MCF 10A (cell line): ENCODE measurements around the gene CNNM4. TPM values are rescaled to one million over a fixed set of nuclear protein-coding genes. Genes with fewer than 3 reads are reported as not detected.

Source experiments
- BruUV-seq: library from RNA; stranded (reverse); fragments of 400-500 nt; replicated peaks from 2 replicates; lab custom pipeline; 2021; lab: Mats Ljungman, UMichigan
- CTCF ChIA-PET: fragments of 300-600 bp; sonication (Branson Sonifier 250); formaldehyde crosslinking; extraction: SDS; loops from one replicate; lab custom pipeline; 2021; ENCODE audit warnings: antibody characterized with exemption, inconsistent platforms; lab: Yijun Ruan, JAX
- POLR2A ChIA-PET: fragments of 300-600, 350-650 bp; sonication (Branson Sonifier 250); formaldehyde crosslinking; extraction: SDS; loops from one replicate; lab custom pipeline; 2020; ENCODE audit warnings: antibody characterized with exemption, inconsistent platforms; lab: Yijun Ruan, JAX
- DNase-seq: peaks from one replicate; pipeline ENCODE4 v3.0.0-alpha.2; 2018; ENCODE audit not compliant: unreplicated experiment
- H3K27ac Mint-ChIP-seq: one replicate; pipeline ENCODE4 v1.8.0; 2022; ENCODE audit warnings: mild to moderate bottlenecking, low read depth, mixed read lengths; ENCODE audit not compliant: unreplicated experiment
- H3K27me3 Mint-ChIP-seq: one replicate; pipeline ENCODE4 v1.8.0; 2022; ENCODE audit warnings: mixed read lengths; ENCODE audit not compliant: insufficient read depth, unreplicated experiment
- H3K36me3 Mint-ChIP-seq: one replicate; pipeline ENCODE4 v1.8.0; 2022; ENCODE audit warnings: mild to moderate bottlenecking, moderate library complexity, mixed read lengths; ENCODE audit not compliant: insufficient read depth, unreplicated experiment
- H3K4me1 Mint-ChIP-seq: one replicate; pipeline ENCODE4 v1.8.0; 2022; ENCODE audit warnings: mixed read lengths; ENCODE audit not compliant: insufficient read depth, unreplicated experiment
- H3K4me3 Mint-ChIP-seq: one replicate; pipeline ENCODE4 v1.8.0; 2022; ENCODE audit warnings: mild to moderate bottlenecking, moderate library complexity, mixed read lengths; ENCODE audit not compliant: unreplicated experiment
- H3K9me3 Mint-ChIP-seq: one replicate; pipeline ENCODE4 v1.8.0; 2022; ENCODE audit warnings: mixed read lengths; ENCODE audit not compliant: unreplicated experiment
- intact Hi-C: fragments of 100-400 bp; cut with micrococcal nuclease; formaldehyde crosslinking; loops from 2 replicates; pipeline ENCODE4 v1.14.1; 2022
- total RNA-seq: library from RNA; stranded (reverse); gene quantifications from 2 replicates; pipeline ENCODE4 v1.2.3, GENCODE V29; 2022
- TF ChIP-seq, protein P1 (sequence below): fragments of 200-600 bp; IDR thresholded peaks from one replicate; pipeline ENCODE4 v1.8.0; 2022; ENCODE audit warnings: antibody characterized with exemption, mild to moderate bottlenecking; ENCODE audit not compliant: unreplicated experiment

Gene CNNM4
- total RNA-seq, 1 experiment from 2014 or later: 5.0 TPM

- POLR2A ChIA-PET: interaction anchor here (0.8 to 0.9 kb wide), 2 partner anchors 11 to 13 kb away, joined by 3 read pairs; no protein-coding TSS in a partner anchor
- no TSS peak for BruUV-seq
- CTCF ChIA-PET: no interaction called here
- H3K9me3 Mint-ChIP-seq: no peaks in the 10 kb centered on the region
- TF ChIP-seq, protein P1, sequence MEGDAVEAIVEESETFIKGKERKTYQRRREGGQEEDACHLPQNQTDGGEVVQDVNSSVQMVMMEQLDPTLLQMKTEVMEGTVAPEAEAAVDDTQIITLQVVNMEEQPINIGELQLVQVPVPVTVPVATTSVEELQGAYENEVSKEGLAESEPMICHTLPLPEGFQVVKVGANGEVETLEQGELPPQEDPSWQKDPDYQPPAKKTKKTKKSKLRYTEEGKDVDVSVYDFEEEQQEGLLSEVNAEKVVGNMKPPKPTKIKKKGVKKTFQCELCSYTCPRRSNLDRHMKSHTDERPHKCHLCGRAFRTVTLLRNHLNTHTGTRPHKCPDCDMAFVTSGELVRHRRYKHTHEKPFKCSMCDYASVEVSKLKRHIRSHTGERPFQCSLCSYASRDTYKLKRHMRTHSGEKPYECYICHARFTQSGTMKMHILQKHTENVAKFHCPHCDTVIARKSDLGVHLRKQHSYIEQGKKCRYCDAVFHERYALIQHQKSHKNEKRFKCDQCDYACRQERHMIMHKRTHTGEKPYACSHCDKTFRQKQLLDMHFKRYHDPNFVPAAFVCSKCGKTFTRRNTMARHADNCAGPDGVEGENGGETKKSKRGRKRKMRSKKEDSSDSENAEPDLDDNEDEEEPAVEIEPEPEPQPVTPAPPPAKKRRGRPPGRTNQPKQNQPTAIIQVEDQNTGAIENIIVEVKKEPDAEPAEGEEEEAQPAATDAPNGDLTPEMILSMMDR: no peak
- DNase-seq: no peak
- no peaks in the 10 kb centered on the region for H3K4me1 Mint-ChIP-seq
- H3K27ac Mint-ChIP-seq: no peak overlapping the region
- H3K36me3 Mint-ChIP-seq: peaks cover 33% of the 10 kb centered on the region
- no peaks in the 10 kb centered on the region for H3K27me3 Mint-ChIP-seq
- intact Hi-C loops: no loop called here
- H3K4me3 Mint-ChIP-seq: no peak overlapping the region
These were observed 83.7 kb downstream of the CNNM4 start for GRCh38 chr2:96844405-96844808.

- Mint-ChIP-seq H3K27me3 (no peaks in the 10 kb centered on the region), H3K4me1 (no peaks in the 10 kb centered on the region), H3K36me3 (peaks cover 48% of the 10 kb centered on the region), H3K27ac (no peak overlapping the region), H3K9me3 (no peaks in the 10 kb centered on the region), H3K4me3 (no peak overlapping the region)
- TF ChIP-seq, protein P1: no peak
- ChIA-PET CTCF (interaction anchor here (0.6 to 1.1 kb wide), 2 partner anchors 30 to 104 kb away, joined by 3 to 4 read pairs; no protein-coding TSS in a partner anchor), POLR2A (interaction anchor here (1.1 kb wide), 1 partner anchor 10 kb away, joined by 3 read pairs; no protein-coding TSS in a partner anchor)
- BruUV-seq: no TSS peak
- intact Hi-C loops: no loop called here
- no peak for DNase-seq
These were observed 86.1 kb downstream of the CNNM4 start for GRCh38 chr2:96846825-96847224.

- no peaks in the 10 kb centered on the region for H3K9me3 Mint-ChIP-seq
- CTCF ChIA-PET: interaction anchor here (0.6 to 1.1 kb wide), 4 partner anchors 10 to 103 kb away, joined by 3 to 4 read pairs (median 4); partner anchors contain the start of gene ANKRD39
These were observed 86.9 kb downstream of the CNNM4 start for GRCh38 chr2:96847586-96847985.

DNA sequence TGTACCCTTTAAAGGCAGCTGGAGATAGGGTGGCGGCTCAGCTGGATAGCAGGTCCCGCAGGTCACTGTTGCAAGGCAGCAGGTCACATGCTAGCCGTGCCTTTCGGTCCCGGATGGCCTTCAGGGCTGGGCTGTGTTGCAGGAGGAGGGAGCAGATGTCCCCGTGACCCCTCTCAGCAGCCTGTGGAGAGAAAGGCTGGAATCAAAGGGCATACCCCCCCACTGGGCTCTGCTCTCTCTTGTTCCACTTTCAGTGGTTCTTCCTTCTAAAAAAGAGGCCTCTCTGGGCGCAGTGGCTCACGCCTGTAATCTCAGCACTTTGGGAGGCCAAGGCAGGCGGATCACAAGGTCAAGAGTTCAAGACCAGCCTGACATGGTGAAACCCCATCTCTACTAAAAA lies 87.6 kb downstream of the CNNM4 start:
- Mint-ChIP-seq H3K4me1 (no peaks in the 10 kb centered on the region), H3K36me3 (peaks cover 63% of the 10 kb centered on the region), H3K4me3 (no peak overlapping the region)

More at GRCh38 chr2:96847586-96847985, 86.9 kb downstream of the CNNM4 start:
- POLR2A ChIA-PET: interaction anchor here (1.1 to 1.9 kb wide), 2 partner anchors 9 to 10 kb away, joined by 3 to 7 read pairs; partner anchors contain the start of gene ANKRD39
- H3K27me3 Mint-ChIP-seq: no peaks in the 10 kb centered on the region
- peaks cover 56% of the 10 kb centered on the region for H3K36me3 Mint-ChIP-seq
- no TSS peak for BruUV-seq
- no peak overlapping the region for H3K4me3 Mint-ChIP-seq
- no peak for DNase-seq
- TF ChIP-seq, protein P1: no peak
- no peaks in the 10 kb centered on the region for H3K4me1 Mint-ChIP-seq
- H3K27ac Mint-ChIP-seq: no peak overlapping the region
- intact Hi-C loops: no loop called here

More for the DNA sequence above, 87.6 kb downstream of the CNNM4 start:
- intact Hi-C loops: no loop called here
- no peak for DNase-seq
- no peak overlapping the region for H3K27ac Mint-ChIP-seq
- TF ChIP-seq, protein P1: no peak
- no peaks in the 10 kb centered on the region for H3K27me3 Mint-ChIP-seq
- POLR2A ChIA-PET: interaction anchor here (0.5 to 1.9 kb wide), 2 partner anchors 9 to 1133 kb away, joined by 4 to 7 read pairs; partner anchors contain the start of gene ANKRD39
- no TSS peak for BruUV-seq
- no peaks in the 10 kb centered on the region for H3K9me3 Mint-ChIP-seq
- CTCF ChIA-PET: interaction anchor here (0.6 to 1.3 kb wide), 2 partner anchors 9 to 47 kb away, joined by 3 to 7 read pairs; partner anchors contain the start of gene ANKRD39
